Loucy (cell line): Measurements from ENCODE around the gene AMHR2.

Experiments
- CTCF ChIP-seq: fragments of 200-600 bp; sonication (generic); conservative IDR thresholded peaks from 2 replicates; pipeline ENCODE4 v1.5.1; 2014; ENCODE audit warnings: mild to moderate bottlenecking, antibody characterized with exemption, low read length
- EZH2phosphoT487 ChIP-seq: fragments of 200-600 bp; IDR thresholded peaks from 2 replicates; pipeline ENCODE4 v1.6.1; 2018; ENCODE audit warnings: antibody characterized with exemption, mild to moderate bottlenecking, moderate library complexity, borderline replicate concordance

- TF ChIP-seq CTCF, result no peak
- TF ChIP-seq EZH2phosphoT487, result no peak
Measured at GRCh38 chr12:53459097-53459496, 35.4 kb downstream of the AMHR2 start.
